HG03575 (cell line): ENCODE data around the gene GFOD2.

Experiments used
- ATAC-seq: cut with Tn5 transposase; IDR thresholded peaks from one replicate; pipeline ENCODE4 v1.9.1; 2021; ENCODE audit not compliant: unreplicated experiment, insufficient number of reproducible peaks, low FRiP score; ENCODE audit errors: extremely low read depth

Gene GFOD2

GRCh38 chr16:67676939-67677338 lies 42.2 kb downstream of the GFOD2 start:
- no peak for ATAC-seq

DNA sequence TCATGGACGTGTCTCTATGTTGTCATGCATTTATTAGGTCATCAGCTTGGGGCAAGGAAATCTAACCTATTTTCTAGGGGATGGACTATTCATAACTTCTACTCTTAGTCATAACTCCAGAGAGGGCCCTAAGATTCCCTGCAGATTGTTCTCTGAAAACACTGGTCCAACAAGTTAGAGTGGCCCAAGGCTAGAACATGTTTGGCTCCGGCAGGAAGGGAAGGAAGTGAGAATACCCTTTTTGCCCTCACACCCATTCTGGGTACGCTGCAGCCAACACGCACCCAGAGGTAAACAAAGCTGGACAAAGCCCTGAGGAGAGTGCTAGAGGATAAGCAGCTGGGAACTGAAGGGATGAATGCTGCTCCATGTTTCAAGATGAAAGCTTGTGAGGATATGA lies 42.6 kb downstream of the GFOD2 start:
- ATAC-seq, result no peak

DNA sequence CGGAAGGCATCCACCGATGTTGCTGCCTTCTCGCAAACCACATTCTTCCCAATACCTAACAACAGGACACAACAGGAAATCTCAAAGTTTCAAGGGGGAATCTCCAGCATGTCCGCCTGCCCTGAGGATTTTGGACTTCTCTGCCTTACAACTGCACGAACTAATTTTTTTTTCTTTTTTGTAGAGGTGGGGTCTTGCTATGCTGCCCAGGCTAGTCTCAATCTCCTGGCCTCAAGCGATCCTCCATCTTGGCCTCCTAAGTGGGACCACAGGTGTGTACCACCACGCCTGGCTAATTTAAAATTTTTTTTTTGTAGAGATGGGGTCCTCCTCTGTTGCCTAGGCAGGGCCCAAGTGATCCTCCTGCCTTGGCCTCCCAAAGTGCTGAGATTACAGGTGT lies 43.1 kb downstream of the GFOD2 start:
- ATAC-seq, result no peak

DNA sequence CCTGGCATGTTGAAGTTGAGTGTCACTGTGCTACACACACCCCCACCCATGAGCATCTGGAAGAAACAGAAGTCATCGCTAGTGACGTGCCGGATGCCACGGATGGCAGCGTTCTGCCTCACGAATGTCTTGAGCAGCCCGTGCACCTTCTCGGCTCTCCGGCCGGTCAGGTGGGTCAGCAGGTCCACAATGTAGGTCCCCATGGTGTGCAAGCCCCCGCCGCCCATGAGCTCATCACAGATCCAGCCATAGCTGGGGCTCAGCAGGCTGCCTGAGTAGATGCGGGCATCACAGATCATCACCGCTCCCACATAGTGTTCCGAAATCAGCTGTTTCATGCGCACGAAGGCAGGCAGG lies 43.6 kb downstream of the GFOD2 start:
- ATAC-seq, result no peak

GRCh38 chr16:67674851-67675578 lies 44.1 kb downstream of the GFOD2 start:
- ATAC-seq, result no peak

DNA sequence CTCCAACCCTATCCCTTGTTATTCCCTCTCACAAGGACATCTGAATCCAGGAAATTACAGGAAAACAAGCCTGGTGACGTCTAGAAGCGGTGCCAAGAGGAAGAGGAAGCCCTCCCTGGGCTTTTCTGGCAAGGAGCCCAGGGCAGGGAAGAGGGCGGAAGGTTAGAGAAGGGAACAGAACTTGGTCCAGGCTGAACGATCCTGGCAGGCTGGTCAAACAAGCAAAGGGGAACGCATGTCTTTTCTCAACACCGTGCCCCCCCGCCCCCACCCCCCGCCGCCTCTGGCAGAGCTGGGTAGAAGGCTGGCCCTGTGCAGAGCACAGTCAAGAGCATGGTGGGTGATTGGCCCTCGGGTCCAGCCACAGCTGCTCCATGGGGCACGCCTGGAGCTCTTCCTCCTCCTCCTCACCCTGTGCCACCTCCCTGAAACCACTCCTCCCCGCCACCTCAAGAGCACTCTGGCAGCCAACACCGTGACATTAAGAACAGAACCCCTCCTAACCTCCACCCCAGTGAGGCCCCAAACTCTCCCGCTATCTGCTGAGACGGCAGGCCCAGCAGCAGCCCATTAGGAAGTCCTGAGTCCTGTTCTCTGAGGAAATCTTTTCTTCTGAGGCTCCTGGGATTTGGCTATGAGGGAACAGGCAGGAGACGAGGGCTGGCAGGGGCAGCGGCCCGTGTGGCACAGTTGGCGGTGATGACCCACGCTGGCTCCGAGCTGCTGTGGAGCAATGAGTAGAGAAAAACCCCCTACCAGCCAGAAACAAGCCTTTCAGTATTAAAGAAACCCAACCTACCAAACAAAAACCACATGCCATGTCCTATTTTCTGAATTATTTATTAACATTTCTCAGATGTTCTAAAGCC lies 45.2 kb downstream of the GFOD2 start:
- ATAC-seq, result no peak

DNA sequence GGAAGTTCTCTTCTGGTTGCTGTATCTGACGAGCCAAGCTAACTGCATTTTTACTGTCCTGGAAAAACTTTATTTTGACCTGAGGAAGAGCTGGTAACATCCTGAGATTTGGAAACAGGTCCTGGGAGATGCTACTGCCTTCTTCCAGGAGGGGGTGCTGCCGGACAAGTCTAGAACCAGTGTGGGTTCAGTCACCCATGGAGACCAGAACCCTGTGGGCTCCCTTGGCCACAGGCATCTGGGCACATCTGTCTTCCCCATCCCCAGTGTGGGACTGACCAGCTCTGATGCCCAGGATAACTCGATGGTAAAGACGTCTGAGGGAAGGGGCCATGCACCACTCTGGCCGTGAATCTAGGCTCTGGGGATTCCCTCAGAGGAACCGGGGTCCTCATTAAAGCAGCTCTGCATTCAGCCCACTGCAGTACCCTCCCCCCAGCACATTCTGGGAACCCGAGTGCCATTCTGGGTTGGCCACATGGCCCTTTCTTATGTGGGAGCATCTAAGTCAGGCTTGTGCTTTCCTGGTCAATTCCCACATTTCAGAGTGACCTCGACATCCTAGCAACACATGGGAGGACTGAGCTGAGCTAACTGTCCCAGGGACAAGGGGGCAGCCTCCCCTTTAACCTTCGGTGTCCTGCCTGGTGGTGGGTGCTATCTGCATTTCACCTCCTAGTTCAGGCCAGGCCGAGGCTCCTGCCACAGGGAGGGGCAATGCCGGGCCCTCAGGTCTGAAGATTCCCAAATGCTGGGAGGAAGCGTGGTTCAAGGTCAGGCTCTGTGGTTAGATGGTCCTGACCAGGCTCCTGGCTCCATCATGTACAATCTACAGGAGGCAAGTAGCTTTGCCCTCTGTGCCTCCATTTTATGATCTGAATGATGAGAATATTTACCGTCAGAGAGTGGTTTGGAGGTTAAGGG lies 46.1 kb downstream of the GFOD2 start:
- no peak for ATAC-seq

GRCh38 chr16:67672306-67672705 lies 46.8 kb downstream of the GFOD2 start:
- no peak for ATAC-seq

GRCh38 chr16:67669499-67670101 lies 49.5 kb downstream of the GFOD2 start:
- no peak for ATAC-seq

DNA sequence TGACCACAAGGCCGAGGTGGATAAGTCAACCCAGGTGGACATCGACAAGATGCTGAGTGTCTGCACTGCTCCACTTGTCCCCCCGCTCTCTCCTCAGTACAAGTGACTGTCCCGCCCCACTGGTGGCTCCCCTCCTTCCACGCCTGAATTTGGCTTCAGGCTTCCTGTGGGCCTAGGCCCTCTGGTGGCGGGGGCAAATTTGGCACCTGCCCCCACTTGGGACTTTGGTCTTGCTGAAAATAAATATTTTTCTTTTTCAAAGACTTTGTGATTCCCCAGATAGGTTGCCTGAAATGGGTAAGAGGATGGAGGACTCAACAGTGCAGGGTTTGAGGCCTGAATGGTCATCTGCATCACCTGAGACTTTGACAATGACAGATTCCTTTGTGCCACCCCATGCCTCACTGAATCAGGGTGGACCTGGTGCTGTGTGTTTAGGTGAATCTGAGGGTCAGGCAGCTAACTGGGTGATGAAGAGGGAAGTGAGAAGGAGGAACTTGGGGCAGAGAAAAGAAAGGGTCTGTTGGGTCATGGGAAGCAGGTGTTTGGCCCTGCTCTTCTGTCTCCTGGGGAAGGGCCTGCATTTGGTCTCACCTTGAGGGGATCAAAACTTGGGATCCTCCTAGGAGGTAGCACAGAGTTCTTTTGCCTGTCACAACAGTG lies 50.5 kb downstream of the GFOD2 start:
- ATAC-seq, result no peak

DNA sequence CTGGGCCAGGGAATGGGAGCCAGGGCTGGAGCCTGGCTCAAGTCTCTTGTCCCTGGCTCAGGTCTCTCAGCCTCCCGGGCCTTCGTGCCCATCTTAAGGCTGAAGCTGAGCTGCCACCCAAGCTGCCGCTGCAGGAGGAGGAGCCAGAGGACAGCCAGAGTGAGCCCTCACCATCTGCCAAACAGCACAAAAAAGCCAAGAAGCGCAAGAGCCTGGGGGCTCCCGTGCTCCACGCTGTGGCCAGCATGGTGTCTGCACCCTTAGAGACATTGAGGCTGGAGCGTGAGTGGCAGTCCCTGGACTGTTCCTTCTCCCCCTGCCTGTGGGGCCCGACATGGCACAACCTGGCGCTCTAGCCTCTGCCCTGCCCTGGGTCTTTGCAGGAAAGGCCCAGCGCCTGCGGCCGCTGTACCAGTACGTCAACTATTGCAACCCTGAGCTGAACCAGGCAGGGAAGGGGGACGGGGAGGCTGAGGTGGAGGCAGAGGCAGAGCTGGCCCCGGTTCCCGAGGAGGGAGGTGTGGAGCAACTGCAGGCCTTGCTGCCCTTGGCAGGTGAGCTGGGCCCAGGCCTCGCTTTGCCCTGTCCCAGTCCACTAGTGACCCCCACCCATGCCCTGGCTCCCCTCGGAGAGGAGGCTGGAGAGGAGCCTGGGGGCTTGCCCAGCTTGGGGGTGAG lies 51.2 kb downstream of the GFOD2 start:
- no peak for ATAC-seq

GRCh38 chr16:67667453-67667816 lies 51.7 kb downstream of the GFOD2 start:
- no peak for ATAC-seq

GRCh38 chr16:67666559-67667452 lies 52.3 kb downstream of the GFOD2 start, which contains the start of the genes C16orf86 and ENKD1:
TSS of gene C16orf86 (plus strand) at chr16:67666814. CDS start at chr16:67666971, 157 bp downstream.
TSS of gene ENKD1 (minus strand) at chr16:67666750. CDS start at chr16:67666442, 308 bp downstream.
- no peak for ATAC-seq

DNA sequence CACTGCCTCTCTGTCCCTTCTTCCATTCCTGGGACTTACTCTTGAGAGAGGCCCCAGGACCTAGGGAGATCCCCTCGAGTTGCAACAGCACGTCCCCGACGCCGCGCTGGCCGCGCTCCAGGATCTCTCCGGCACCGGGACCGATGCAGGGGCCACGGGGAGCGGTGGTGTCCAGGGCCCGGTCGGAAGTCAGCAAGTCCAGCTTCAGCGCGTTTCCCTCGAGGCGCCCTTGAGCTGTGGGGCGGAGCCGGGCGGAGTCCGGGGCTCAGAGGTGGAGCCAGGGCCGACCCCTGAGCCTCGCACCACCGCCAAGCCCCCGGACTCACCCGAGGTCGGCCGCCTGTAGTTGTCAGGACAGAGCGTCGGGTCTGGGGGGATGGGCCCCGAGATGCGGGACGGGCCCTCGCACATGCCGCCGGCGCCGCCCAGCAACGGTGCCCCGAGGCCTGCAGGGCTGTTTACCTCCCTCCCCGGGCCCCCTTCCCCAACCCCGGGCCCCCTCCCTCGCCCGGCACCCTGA lies 53.0 kb downstream of the GFOD2 start:
- no peak for ATAC-seq

- no peak for ATAC-seq
Measured at GRCh38 chr16:67665598-67665997, 53.5 kb downstream of the GFOD2 start.

DNA sequence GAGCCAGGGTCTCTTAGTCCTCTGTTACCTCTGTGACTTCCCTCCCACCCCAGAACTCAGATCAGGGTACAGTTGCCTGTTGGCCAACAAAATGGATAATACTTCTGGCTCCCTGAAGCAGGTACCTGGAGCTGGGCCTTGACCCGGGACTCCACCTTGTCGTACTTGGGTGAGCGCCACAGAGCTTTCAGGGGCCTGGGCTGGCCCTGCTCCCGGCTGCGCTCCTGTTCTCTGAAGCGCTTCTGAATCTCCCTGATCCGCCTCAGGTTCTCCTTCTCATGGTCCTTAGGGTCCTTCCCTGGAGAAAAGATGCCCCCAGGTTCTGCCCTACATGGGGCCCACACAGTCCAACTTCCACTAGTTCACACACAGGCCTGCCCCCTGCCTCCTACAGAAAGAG lies 54.2 kb downstream of the GFOD2 start:
- no peak for ATAC-seq

- ATAC-seq, result no peak
Measured at GRCh38 chr16:67664258-67664657, 54.9 kb downstream of the GFOD2 start.
